ENCODE measurements around the gene COX20. TPM values are rescaled to one million over a fixed set of nuclear protein-coding genes. Genes with fewer than 3 reads are reported as not detected.

The COX20 gene
- total RNA-seq, 2 experiments from 2014 or later: 29.8 to 32.9 TPM

- Mint-ChIP-seq H3K9me3 (no peaks in the 10 kb centered on the region), H3K36me3 (ENCODE audit: low read depth) (peaks cover 84% of the 10 kb centered on the region), H3K27ac (peak overlapping the region; percentile 15), H3K4me3 (no peak overlapping the region), H3K27me3 (no peaks in the 10 kb centered on the region), H3K4me1 (peaks cover 59% of the 10 kb centered on the region)
- no peak for DNase-seq
- POLR2A ChIA-PET: interaction anchor here (0.6 kb wide), 1 partner anchor 12 kb away, joined by 4 read pairs; no protein-coding TSS in a partner anchor
- CTCF ChIA-PET: interaction anchor here (0.7 to 3.3 kb wide), 4 partner anchors 9 to 14 kb away, joined by 3 to 27 read pairs (median 4); partner anchors contain the start of gene COX20
These were observed 11.2 kb downstream of the COX20 start for GRCh38 chr1:244846653-244847052.

- CTCF ChIA-PET: interaction anchor here (1.9 to 2.9 kb wide), 3 partner anchors 9 to 15 kb away, joined by 4 to 8 read pairs (median 5); partner anchors contain the start of gene HNRNPU
- POLR2A ChIA-PET: no interaction called here
- Mint-ChIP-seq H3K9me3 (no peaks in the 10 kb centered on the region), H3K4me1 (peaks cover 63% of the 10 kb centered on the region), H3K27ac (peak overlapping the region; percentile 27), H3K4me3 (no peak overlapping the region), H3K36me3 (ENCODE audit: low read depth) (peaks cover 86% of the 10 kb centered on the region), H3K27me3 (no peaks in the 10 kb centered on the region)
- DNase-seq: no peak
These were observed 13.9 kb downstream of the COX20 start for GRCh38 chr1:244849189-244849866.

- Mint-ChIP-seq H3K4me1 (peaks cover 66% of the 10 kb centered on the region), H3K27ac (peak overlapping the region; percentile 31), H3K36me3 (ENCODE audit: low read depth) (peaks cover 87% of the 10 kb centered on the region), H3K27me3 (no peaks in the 10 kb centered on the region), H3K9me3 (no peaks in the 10 kb centered on the region), H3K4me3 (no peak overlapping the region)
- POLR2A ChIA-PET: no interaction called here
- CTCF ChIA-PET: interaction anchor here (0.7 to 2.9 kb wide), 5 partner anchors 8 to 16 kb away, joined by 4 to 8 read pairs (median 5); partner anchors contain the start of genes COX20 and HNRNPU
- no peak for DNase-seq
These were observed 14.8 kb downstream of the COX20 start for GRCh38 chr1:244850099-244850852.

GRCh38 chr1:244850896-244851295 is 15.4 kb downstream of the COX20 start:
- peak overlapping the region; percentile 36 for H3K27ac Mint-ChIP-seq
- POLR2A ChIA-PET: no interaction called here

GRCh38 chr1:244851546-244852231 is 16.2 kb downstream of the COX20 start:
- H3K4me3 Mint-ChIP-seq: no peak overlapping the region
- no peaks in the 10 kb centered on the region for H3K27me3 Mint-ChIP-seq
- peaks cover 70% of the 10 kb centered on the region for H3K4me1 Mint-ChIP-seq
- H3K36me3 Mint-ChIP-seq (ENCODE audit: low read depth): peaks cover 89% of the 10 kb centered on the region
- ChIA-PET CTCF (interaction anchor here (0.9 to 2.9 kb wide), 5 partner anchors 11 to 17 kb away, joined by 4 to 9 read pairs (median 7); partner anchors contain the start of genes COX20 and HNRNPU), POLR2A (no interaction called here)
- no peak overlapping the region for H3K27ac Mint-ChIP-seq
- H3K9me3 Mint-ChIP-seq: no peaks in the 10 kb centered on the region
- DNase-seq: no peak

More at GRCh38 chr1:244850896-244851295, 15.4 kb downstream of the COX20 start:
- Mint-ChIP-seq H3K36me3 (ENCODE audit: low read depth) (peaks cover 88% of the 10 kb centered on the region), H3K4me3 (no peak overlapping the region), H3K27me3 (no peaks in the 10 kb centered on the region), H3K4me1 (peaks cover 66% of the 10 kb centered on the region), H3K9me3 (no peaks in the 10 kb centered on the region)
- CTCF ChIA-PET: interaction anchor here (1.6 to 2.9 kb wide), 4 partner anchors 10 to 16 kb away, joined by 4 to 9 read pairs (median 8); partner anchors contain the start of genes COX20 and HNRNPU
- DNase-seq: no peak

- Mint-ChIP-seq H3K4me1 (peaks cover 79% of the 10 kb centered on the region), H3K9me3 (no peaks in the 10 kb centered on the region)
These were observed 17.2 kb downstream of the COX20 start for GRCh38 chr1:244852694-244853093.

GRCh38 chr1:244854166-244854565 is 18.7 kb downstream of the COX20 start:
- no peaks in the 10 kb centered on the region for H3K9me3 Mint-ChIP-seq
- no peak for DNase-seq
- peaks cover 88% of the 10 kb centered on the region for H3K4me1 Mint-ChIP-seq
- ChIA-PET CTCF (interaction anchor here (1.4 kb wide), 2 partner anchors 18 to 188 kb away, joined by 3 to 4 read pairs; no protein-coding TSS in a partner anchor), POLR2A (no interaction called here)
- no peaks in the 10 kb centered on the region for H3K27me3 Mint-ChIP-seq
- H3K36me3 Mint-ChIP-seq (ENCODE audit: low read depth): peaks cover 91% of the 10 kb centered on the region
- peak overlapping the region; percentile 78 for H3K27ac Mint-ChIP-seq
- H3K4me3 Mint-ChIP-seq: peak overlapping the region; percentile 46

More at GRCh38 chr1:244852694-244853093, 17.2 kb downstream of the COX20 start:
- Mint-ChIP-seq H3K27me3 (no peaks in the 10 kb centered on the region), H3K36me3 (ENCODE audit: low read depth) (peaks cover 90% of the 10 kb centered on the region), H3K27ac (no peak overlapping the region), H3K4me3 (no peak overlapping the region)
- CTCF ChIA-PET: interaction anchor here (0.9 to 2.3 kb wide), 3 partner anchors 8 to 16 kb away, joined by 3 to 9 read pairs (median 4); no protein-coding TSS in a partner anchor
- no peak for DNase-seq
- POLR2A ChIA-PET: no interaction called here

- DNase-seq: no peak
- ChIA-PET CTCF (interaction anchor here (0.6 to 1.8 kb wide), 4 partner anchors 9 to 1932 kb away, joined by 4 to 6 read pairs (median 5); partner anchors contain the start of gene COX20), POLR2A (no interaction called here)
- peak overlapping the region; percentile 48 for H3K4me3 Mint-ChIP-seq
- H3K36me3 Mint-ChIP-seq (ENCODE audit: low read depth): peaks cover 87% of the 10 kb centered on the region
- peaks cover 87% of the 10 kb centered on the region for H3K4me1 Mint-ChIP-seq
- no peaks in the 10 kb centered on the region for H3K27me3 Mint-ChIP-seq
- H3K9me3 Mint-ChIP-seq: no peaks in the 10 kb centered on the region
- peak overlapping the region; percentile 58 for H3K27ac Mint-ChIP-seq
These were observed 19.6 kb downstream of the COX20 start for GRCh38 chr1:244854865-244855578.

GRCh38 chr1:244857761-244858160 is 22.3 kb downstream of the COX20 start:
- POLR2A ChIA-PET: no interaction called here

GRCh38 chr1:244858357-244858756 is 22.9 kb downstream of the COX20 start:
- no peak for DNase-seq
- ChIA-PET CTCF (interaction anchor here (1.0 to 1.9 kb wide), 4 partner anchors 8 to 24 kb away, joined by 3 to 8 read pairs (median 4); partner anchors contain the start of gene COX20), POLR2A (no interaction called here)
- Mint-ChIP-seq H3K27me3 (no peaks in the 10 kb centered on the region), H3K4me3 (no peak overlapping the region), H3K9me3 (no peaks in the 10 kb centered on the region), H3K4me1 (peaks cover 82% of the 10 kb centered on the region), H3K36me3 (ENCODE audit: low read depth) (peaks cover 88% of the 10 kb centered on the region), H3K27ac (no peak overlapping the region)

More at GRCh38 chr1:244857761-244858160, 22.3 kb downstream of the COX20 start:
- H3K4me3 Mint-ChIP-seq: peak overlapping the region; percentile 32
- H3K4me1 Mint-ChIP-seq: peaks cover 82% of the 10 kb centered on the region
- no peak for DNase-seq
- H3K27me3 Mint-ChIP-seq: no peaks in the 10 kb centered on the region
- CTCF ChIA-PET: interaction anchor here (1.0 kb wide), 2 partner anchors 8 to 11 kb away, joined by 3 to 4 read pairs; no protein-coding TSS in a partner anchor
- peaks cover 86% of the 10 kb centered on the region for H3K36me3 Mint-ChIP-seq (ENCODE audit: low read depth)
- no peaks in the 10 kb centered on the region for H3K9me3 Mint-ChIP-seq
- no peak overlapping the region for H3K27ac Mint-ChIP-seq

GRCh38 chr1:244860078-244860477 is 24.6 kb downstream of the COX20 start:
- CTCF ChIA-PET: interaction anchor here (1.6 to 7.7 kb wide), 3 partner anchors 11 to 24 kb away, joined by 5 to 76 read pairs (median 8); partner anchors contain the start of gene COX20
- H3K4me3 Mint-ChIP-seq: peak overlapping the region; percentile 82
- DNase-seq: no peak
- POLR2A ChIA-PET: no interaction called here
- peak overlapping the region; percentile 87 for H3K27ac Mint-ChIP-seq
- no peaks in the 10 kb centered on the region for H3K27me3 Mint-ChIP-seq
- peaks cover 67% of the 10 kb centered on the region for H3K4me1 Mint-ChIP-seq
- peaks cover 78% of the 10 kb centered on the region for H3K36me3 Mint-ChIP-seq (ENCODE audit: low read depth)
- no peaks in the 10 kb centered on the region for H3K9me3 Mint-ChIP-seq
